OCI-LY1 (cell line): Measurements from ENCODE around the gene TRPC3.

ENCODE experiments used
- H2AFZ ChIP-seq: fragments of 200-600 bp; sonication (generic), shearing (Covaris generic); 2 replicates; pipeline ENCODE4 v1.6.0; 2014; ENCODE audit warnings: antibody characterized with exemption, mild to moderate bottlenecking, low read length
- H3F3A ChIP-seq: fragments of 200-600 bp; sonication (generic), shearing (Covaris generic); 2 replicates; pipeline ENCODE4 v1.6.0; 2014; ENCODE audit warnings: mild to moderate bottlenecking, antibody characterized with exemption, low read length, moderate library complexity; ENCODE audit not compliant: insufficient read depth
- H3K27ac ChIP-seq: fragments of 200-600 bp; sonication (generic); 2 replicates; pipeline ENCODE4 v1.5.1; 2014; ENCODE audit warnings: low read length, mixed run types, mild to moderate bottlenecking, low read depth; ENCODE audit not compliant: poor library complexity, severe bottlenecking
- H3K27me3 ChIP-seq: fragments of 200-600 bp; sonication (generic); 2 replicates; pipeline ENCODE4 v1.6.0; 2014; ENCODE audit warnings: antibody characterized with exemption, mild to moderate bottlenecking, low read length, moderate library complexity; ENCODE audit not compliant: insufficient read depth
- H3K36me3 ChIP-seq: fragments of 200-600 bp; sonication (generic); 2 replicates; pipeline ENCODE4 v1.6.1; 2014; ENCODE audit warnings: mild to moderate bottlenecking, antibody characterized with exemption, low read length, moderate library complexity, mixed read lengths; ENCODE audit not compliant: insufficient read depth
- H3K4me1 ChIP-seq: fragments of 200-600 bp; sonication (generic); 2 replicates; pipeline ENCODE4 v1.5.1; 2014; ENCODE audit warnings: mild to moderate bottlenecking, low read length, moderate library complexity; ENCODE audit not compliant: insufficient read depth, severe bottlenecking
- H3K4me2 ChIP-seq: fragments of 200-600 bp; sonication (generic), shearing (Covaris generic); 2 replicates; pipeline ENCODE4 v1.6.1; 2014; ENCODE audit warnings: low read length
- H3K4me3 ChIP-seq: fragments of 200-600 bp; sonication (generic); 2 replicates; pipeline ENCODE4 v1.5.1; 2014; ENCODE audit warnings: low read length, low read depth, mild to moderate bottlenecking, mixed read lengths; ENCODE audit not compliant: poor library complexity, severe bottlenecking
- H3K79me2 ChIP-seq: fragments of 200-600 bp; shearing (Covaris generic); 2 replicates; pipeline ENCODE4 v1.6.1; 2016; ENCODE audit warnings: mixed run types, low read length, mixed read lengths; ENCODE audit not compliant: insufficient read depth
- H3K9ac ChIP-seq: fragments of 200-600 bp; sonication (generic), shearing (Covaris generic); 2 replicates; pipeline ENCODE4 v1.6.1; 2014; ENCODE audit warnings: mild to moderate bottlenecking, low read length, mixed read lengths
- H3K9me2 ChIP-seq: fragments of 200-600 bp; sonication (generic), shearing (Covaris generic); 2 replicates; pipeline ENCODE4 v1.6.1; 2014; ENCODE audit warnings: low read depth, mild to moderate bottlenecking, low read length, mixed read lengths
- H3K9me3 ChIP-seq: fragments of 200-600 bp; shearing (Covaris generic); 2 replicates; pipeline ENCODE4 v1.6.1; 2014; ENCODE audit warnings: low read length, mixed read lengths
- H4K20me1 ChIP-seq: fragments of 200-600 bp; sonication (generic), shearing (Covaris generic); 2 replicates; pipeline ENCODE4 v1.6.0; 2016; ENCODE audit warnings: mild to moderate bottlenecking, low read length; ENCODE audit not compliant: insufficient read depth
- CTCF ChIP-seq: fragments of 200-600 bp; sonication (generic), shearing (Covaris generic); IDR thresholded peaks from 2 replicates; pipeline ENCODE4 v1.5.1; 2017; ENCODE audit warnings: mild to moderate bottlenecking, antibody characterized with exemption, low read length, moderate library complexity, mixed read lengths
- EZH2 ChIP-seq: fragments of 200-600 bp; sonication (generic), shearing (Covaris generic); IDR thresholded peaks from 2 replicates; pipeline ENCODE4 v1.8.0; 2017; ENCODE audit warnings: borderline replicate concordance, mixed run types, mild to moderate bottlenecking, antibody characterized with exemption, low read length, moderate library complexity, mixed read lengths

The TRPC3 gene

GRCh38 chr4:121989715-121990114 is 37.9 kb upstream of the TRPC3 start:
- H3K9me2 ChIP-seq = no peaks in the 10 kb centered on the region
- H2AFZ ChIP-seq = no peak overlapping the region
- no peaks in the 10 kb centered on the region for H3K36me3 ChIP-seq
- no peaks in the 10 kb centered on the region for H3K27me3 ChIP-seq
- no peaks in the 10 kb centered on the region for H3K79me2 ChIP-seq
- H3K27ac ChIP-seq = no peak overlapping the region
- H3K4me3 ChIP-seq = no peak overlapping the region
- no peaks in the 10 kb centered on the region for H3K4me1 ChIP-seq
- no peaks in the 10 kb centered on the region for H4K20me1 ChIP-seq
- no peaks in the 10 kb centered on the region for H3K9me3 ChIP-seq
- no peak overlapping the region for H3K9ac ChIP-seq
- H3F3A ChIP-seq = no peaks in the 10 kb centered on the region
- TF ChIP-seq EZH2 (no peak), CTCF (no peak)
- no peak overlapping the region for H3K4me2 ChIP-seq

- Histone ChIP-seq H3K9me2 (no peaks in the 10 kb centered on the region), H2AFZ (no peak overlapping the region), H3K36me3 (no peaks in the 10 kb centered on the region), H3K9ac (no peak overlapping the region), H3F3A (no peaks in the 10 kb centered on the region), H3K4me3 (no peak overlapping the region), H3K79me2 (no peaks in the 10 kb centered on the region), H3K4me1 (no peaks in the 10 kb centered on the region), H3K27me3 (no peaks in the 10 kb centered on the region), H3K9me3 (no peaks in the 10 kb centered on the region), H4K20me1 (no peaks in the 10 kb centered on the region), H3K4me2 (no peak overlapping the region), H3K27ac (no peak overlapping the region)
- no peak for TF ChIP-seq CTCF
- TF ChIP-seq EZH2 = no peak
These were observed 37.1 kb upstream of the TRPC3 start for GRCh38 chr4:121988950-121989349.

- no peaks in the 10 kb centered on the region for H3K27me3 ChIP-seq
- no peaks in the 10 kb centered on the region for H3K79me2 ChIP-seq
- TF ChIP-seq CTCF = no peak
- no peak for TF ChIP-seq EZH2
- no peak overlapping the region for H3K9ac ChIP-seq
- H3K27ac ChIP-seq = no peak overlapping the region
- H3F3A ChIP-seq = no peaks in the 10 kb centered on the region
- H3K36me3 ChIP-seq = no peaks in the 10 kb centered on the region
- H3K4me3 ChIP-seq = no peak overlapping the region
- H3K9me2 ChIP-seq = no peaks in the 10 kb centered on the region
- H4K20me1 ChIP-seq = no peaks in the 10 kb centered on the region
- H3K9me3 ChIP-seq = no peaks in the 10 kb centered on the region
- no peak overlapping the region for H2AFZ ChIP-seq
- peaks cover 10% of the 10 kb centered on the region for H3K4me1 ChIP-seq
- H3K4me2 ChIP-seq = no peak overlapping the region
These were observed 28.8 kb upstream of the TRPC3 start for GRCh38 chr4:121980643-121981042.
